ENCODE data around the gene FBXL7.

FBXL7 gene

DNA sequence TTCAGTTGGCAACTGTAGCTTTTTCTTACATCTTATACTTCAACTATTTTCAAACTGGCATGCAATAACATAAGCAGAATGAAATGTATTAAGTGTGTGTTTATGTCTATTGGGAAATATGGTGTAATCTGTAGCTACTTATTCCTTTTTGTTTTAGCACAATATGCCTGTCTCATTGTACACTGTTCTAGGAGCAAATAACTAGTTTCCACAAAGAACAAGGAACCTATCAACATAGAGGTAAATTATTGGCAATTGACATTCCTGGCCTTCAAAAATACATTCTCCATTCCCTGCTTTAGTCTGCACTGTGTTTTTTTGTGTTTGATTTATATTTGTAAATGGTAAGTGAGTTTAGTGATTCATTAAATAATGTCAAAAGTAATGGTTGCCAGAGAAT is 75.7 kb downstream of the FBXL7 start:
- TF ChIP-seq, protein P1, sequence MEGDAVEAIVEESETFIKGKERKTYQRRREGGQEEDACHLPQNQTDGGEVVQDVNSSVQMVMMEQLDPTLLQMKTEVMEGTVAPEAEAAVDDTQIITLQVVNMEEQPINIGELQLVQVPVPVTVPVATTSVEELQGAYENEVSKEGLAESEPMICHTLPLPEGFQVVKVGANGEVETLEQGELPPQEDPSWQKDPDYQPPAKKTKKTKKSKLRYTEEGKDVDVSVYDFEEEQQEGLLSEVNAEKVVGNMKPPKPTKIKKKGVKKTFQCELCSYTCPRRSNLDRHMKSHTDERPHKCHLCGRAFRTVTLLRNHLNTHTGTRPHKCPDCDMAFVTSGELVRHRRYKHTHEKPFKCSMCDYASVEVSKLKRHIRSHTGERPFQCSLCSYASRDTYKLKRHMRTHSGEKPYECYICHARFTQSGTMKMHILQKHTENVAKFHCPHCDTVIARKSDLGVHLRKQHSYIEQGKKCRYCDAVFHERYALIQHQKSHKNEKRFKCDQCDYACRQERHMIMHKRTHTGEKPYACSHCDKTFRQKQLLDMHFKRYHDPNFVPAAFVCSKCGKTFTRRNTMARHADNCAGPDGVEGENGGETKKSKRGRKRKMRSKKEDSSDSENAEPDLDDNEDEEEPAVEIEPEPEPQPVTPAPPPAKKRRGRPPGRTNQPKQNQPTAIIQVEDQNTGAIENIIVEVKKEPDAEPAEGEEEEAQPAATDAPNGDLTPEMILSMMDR (IDR thresholded peaks at IDR 0.05; ENCODE audit: insufficient read depth, low read depth, low read length, missing control alignments), result no peak
- H3K4me3 ChIP-seq (ENCODE audit: low read depth, low read length), result no peak overlapping the region
- DNase-seq (ENCODE audit: low read depth), result no peak

DNA sequence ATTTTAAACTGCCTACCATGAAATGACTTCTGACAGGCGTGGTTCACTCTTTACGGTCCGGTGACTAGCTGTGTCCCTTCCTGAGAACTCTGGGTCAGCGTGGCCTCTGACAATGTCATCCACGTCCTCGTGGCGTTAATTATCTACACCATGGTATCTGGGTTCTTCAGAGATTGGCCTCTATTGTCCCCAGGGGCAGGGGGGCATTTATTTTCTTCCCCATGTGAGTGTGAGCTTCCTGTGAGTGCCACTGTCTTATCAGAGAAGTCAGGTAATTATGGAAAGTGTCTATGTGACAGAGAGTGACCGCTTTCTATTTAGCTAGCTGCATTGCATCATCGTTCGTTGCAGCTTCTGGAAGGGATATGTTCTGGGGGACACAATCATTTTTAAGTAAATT is 77.2 kb downstream of the FBXL7 start:
- DNase-seq (ENCODE audit: low read depth), result no peak

DNA sequence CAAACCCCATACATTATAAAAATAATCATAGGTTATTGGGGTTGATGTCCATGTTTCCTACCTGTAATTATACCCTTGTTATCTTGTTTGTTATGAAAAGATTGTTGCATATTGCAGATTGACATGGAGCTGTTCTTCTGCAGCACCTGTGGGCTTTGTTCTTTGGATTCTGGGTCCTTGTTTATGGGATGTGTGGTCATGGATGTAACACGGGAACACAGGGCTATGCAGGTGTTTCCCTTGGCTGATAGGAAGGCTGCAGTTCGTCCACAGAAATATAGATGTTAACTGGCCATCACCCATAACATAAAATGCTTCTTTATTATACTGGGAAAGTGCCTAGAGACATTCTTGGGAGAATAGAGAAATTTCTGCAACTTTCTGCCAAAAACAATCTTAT is 77.9 kb downstream of the FBXL7 start:
- H3K4me3 ChIP-seq (ENCODE audit: low read depth, low read length), result no peak overlapping the region
- TF ChIP-seq, protein P1 (IDR thresholded peaks at IDR 0.05; ENCODE audit: insufficient read depth, low read depth, low read length, missing control alignments), result no peak
- no peak for DNase-seq (ENCODE audit: low read depth)

More for the DNA sequence above, 77.2 kb downstream of the FBXL7 start:
- no peak overlapping the region for H3K4me3 ChIP-seq (ENCODE audit: low read depth, low read length)
- TF ChIP-seq, protein P1 (IDR thresholded peaks at IDR 0.05; ENCODE audit: insufficient read depth, low read depth, low read length, missing control alignments), result no peak

DNA sequence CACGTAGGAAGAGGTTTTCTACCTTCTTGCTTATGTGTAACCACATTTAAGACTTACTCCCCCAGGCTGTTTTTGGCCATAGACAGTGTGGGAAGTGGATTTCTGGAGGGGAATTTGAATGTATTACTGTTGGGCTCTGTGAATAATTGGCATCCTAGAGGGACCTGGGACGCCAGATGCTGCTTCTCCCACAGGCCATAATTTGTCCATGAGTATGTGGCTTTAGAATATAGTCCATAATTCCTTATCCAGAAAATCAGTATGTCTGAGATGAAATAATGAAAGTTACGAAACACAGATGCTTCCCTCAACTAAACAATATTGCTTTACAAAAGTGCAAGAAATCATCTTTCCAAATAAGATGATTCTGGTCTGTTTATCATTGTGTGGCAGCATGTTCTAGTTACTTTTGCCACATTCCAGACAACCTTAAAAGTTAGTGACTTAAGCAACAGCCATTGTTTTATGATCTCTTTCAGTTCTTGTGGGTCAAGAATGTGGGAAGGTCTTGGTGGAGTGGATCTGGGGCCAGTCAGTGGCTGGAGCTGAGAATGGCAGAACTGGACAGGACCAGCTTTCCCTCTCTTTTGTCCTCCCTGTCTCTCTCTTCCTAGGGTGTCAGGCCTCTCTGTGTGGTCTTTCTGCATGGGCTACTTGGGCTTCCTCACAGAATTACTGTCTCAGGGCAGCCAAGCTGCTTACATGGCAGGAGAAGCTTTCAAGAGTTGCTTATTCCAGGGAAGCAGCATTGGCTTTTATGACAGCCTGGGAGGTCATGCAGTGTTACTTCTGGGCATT is 79.4 kb downstream of the FBXL7 start:
- H3K4me3 ChIP-seq (ENCODE audit: low read depth, low read length), result no peak overlapping the region
- no peak for DNase-seq (ENCODE audit: low read depth)
- TF ChIP-seq, protein P1 (IDR thresholded peaks at IDR 0.05; ENCODE audit: insufficient read depth, low read depth, low read length, missing control alignments), result no peak

DNA sequence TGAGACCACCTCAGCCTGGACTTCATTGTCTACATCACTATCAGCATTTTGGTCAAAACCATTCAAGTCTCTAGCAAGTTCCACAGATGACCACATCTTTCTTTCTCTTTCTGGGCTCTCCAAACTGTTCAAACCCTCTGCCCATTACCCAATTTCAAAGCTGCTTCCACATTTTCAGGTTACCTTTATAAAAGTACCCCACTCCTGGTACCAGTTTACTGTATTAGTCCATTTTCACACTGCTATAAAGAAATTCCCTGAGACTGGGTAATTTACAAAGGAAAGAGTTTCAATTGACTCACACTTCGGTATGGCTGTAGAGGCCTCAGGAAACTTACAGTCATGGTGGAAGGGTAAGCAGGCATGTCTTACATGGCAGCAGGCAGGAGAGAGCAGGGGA is 84.5 kb downstream of the FBXL7 start:
- no peak overlapping the region for H3K4me3 ChIP-seq (ENCODE audit: low read depth, low read length)
- TF ChIP-seq, protein P1 (IDR thresholded peaks at IDR 0.05; ENCODE audit: insufficient read depth, low read depth, low read length, missing control alignments), result no peak
- no peak for DNase-seq (ENCODE audit: low read depth)

DNA sequence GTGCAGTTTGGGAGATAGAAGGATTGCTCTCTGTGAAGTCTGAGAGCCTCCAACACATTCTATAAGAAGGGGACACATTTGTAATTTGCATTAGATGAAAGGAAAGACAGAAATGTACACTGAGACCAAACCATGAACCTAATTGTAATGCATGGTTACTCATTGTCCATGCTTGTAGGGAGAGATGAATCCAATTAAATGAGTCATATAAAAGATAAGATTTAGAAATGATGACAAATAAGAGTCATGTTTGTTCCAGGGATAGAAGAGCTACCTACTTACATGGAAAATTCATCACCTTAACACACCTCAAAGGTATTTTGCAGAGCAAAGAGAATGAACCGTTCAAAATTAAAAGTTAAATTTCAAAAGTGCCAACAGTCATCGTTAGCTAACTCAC is 85.1 kb downstream of the FBXL7 start:
- H3K4me3 ChIP-seq (ENCODE audit: low read depth, low read length), result no peak overlapping the region
- TF ChIP-seq, protein P1 (IDR thresholded peaks at IDR 0.05; ENCODE audit: insufficient read depth, low read depth, low read length, missing control alignments), result no peak
- no peak for DNase-seq (ENCODE audit: low read depth)

All from GM12865 (cell line).